HepG2 (cell line): ENCODE results near the gene NELFCD. TPM values are rescaled to one million over a fixed set of nuclear protein-coding genes. Genes with fewer than 3 reads are reported as not detected.

Experiments used
- ATAC-seq: fragments of 200-7000 bp; cut with Tn5 transposase; 3 replicates; pipeline ENCODE4 v1.9.1; 2020; ENCODE audit warnings: mild to moderate bottlenecking, moderate library complexity
- BruUV-seq: library from RNA; stranded (reverse); fragments of 400-500 nt; replicated peaks from 2 replicates; lab custom pipeline; 2021; lab: Mats Ljungman, UMichigan
- CTCF ChIA-PET: fragments of 300-600 bp; formaldehyde crosslinking; extraction: SDS; loops from one replicate; lab custom pipeline; 2021; ENCODE audit warnings: low total read pairs, inconsistent platforms, low intra/inter-chr PET ratio; lab: Yijun Ruan, JAX
- POLR2A ChIA-PET: fragments of 350-600 bp; sonication (Branson Sonifier 250); formaldehyde crosslinking; loops from one replicate; lab custom pipeline; 2020; ENCODE audit warnings: antibody characterized with exemption, inconsistent platforms; lab: Yijun Ruan, JAX
- DNase-seq: peaks from one replicate; pipeline ENCODE4 v3.0.0-alpha.2; 2015; ENCODE audit warnings: low spot score
- FAIRE-seq: peaks from 3 replicates; lab custom pipeline; 2011; peaks lifted over from hg19 to GRCh38; lab: Jason Lieb, UNC
- H2AFZ ChIP-seq: one replicate; pipeline ENCODE4 v1.6.1; 2011; ENCODE audit warnings: low read length, inconsistent platforms
- H3K27ac ChIP-seq: fragments of 300-600 bp; 3 replicates; pipeline ENCODE4 v1.8.0; 2011; ENCODE audit warnings: mixed run types, mild to moderate bottlenecking, mixed read lengths, low read length, inconsistent platforms; ENCODE audit not compliant: insufficient read depth; ENCODE audit errors: extremely low read length
- H3K27me3 ChIP-seq, 2 experiments: fragments of 200-600 bp in 1 of 2; 2 replicates in 1 of 2; 3 replicates in 1 of 2; pipeline versions ENCODE4 v1.6.0 to v1.8.0; 2011; ENCODE audit warnings: low read length in 2 of 2, mild to moderate bottlenecking in 2 of 2, moderate library complexity in 2 of 2, inconsistent platforms in 1 of 2; ENCODE audit not compliant: insufficient read depth in 2 of 2, control insufficient read depth in 1 of 2
- H3K36me3 ChIP-seq, 2 experiments: fragments of 200-600 bp in 1 of 2; replicated peaks in 1 of 2; 2 replicates in 1 of 2; 3 replicates in 1 of 2; pipeline versions ENCODE4 v1.5.1 to v1.8.0; 2011; ENCODE audit warnings: low read length in 2 of 2, inconsistent platforms in 1 of 2; ENCODE audit not compliant: insufficient read depth in 2 of 2, control insufficient read depth in 1 of 2
- H3K4me1 ChIP-seq: 2 replicates; pipeline ENCODE4 v1.5.1; 2012; ENCODE audit warnings: low read length, inconsistent platforms; ENCODE audit not compliant: insufficient read depth
- H3K4me2 ChIP-seq: 2 replicates; pipeline ENCODE4 v1.6.0; 2011; ENCODE audit warnings: low read depth, low read length, inconsistent platforms
- H3K4me3 ChIP-seq, 3 experiments: fragments of 200-600 bp in 1 of 3; sonication (generic), shearing (Covaris generic) in 1 of 3; replicated peaks in 1 of 3; 2 replicates each; pipeline ENCODE4 v1.5.1; 2011 to 2016; ENCODE audit warnings: low read length in 3 of 3, inconsistent platforms in 2 of 3, low read depth in 2 of 3, mild to moderate bottlenecking in 2 of 3, control low read depth in 1 of 3, mixed read lengths in 1 of 3; ENCODE audit not compliant: insufficient read depth in 1 of 3
- H3K79me2 ChIP-seq: one replicate; pipeline ENCODE4 v1.6.1; 2011; ENCODE audit warnings: low read length, inconsistent platforms; ENCODE audit not compliant: insufficient read depth
- H3K9ac ChIP-seq: 2 replicates; pipeline ENCODE4 v1.6.0; 2011; ENCODE audit warnings: mild to moderate bottlenecking, low read depth, low read length, inconsistent platforms; ENCODE audit not compliant: insufficient read depth
- H3K9me3 ChIP-seq: 2 replicates; pipeline ENCODE4 v1.5.1; 2012; ENCODE audit warnings: mild to moderate bottlenecking, low read length
- H4K20me1 ChIP-seq: 2 replicates; pipeline ENCODE4 v1.6.0; 2011; ENCODE audit warnings: inconsistent platforms, mild to moderate bottlenecking, low read length, moderate library complexity; ENCODE audit not compliant: insufficient read depth
- KMT2B ChIP-seq: IDR thresholded peaks from 2 replicates; pipeline ENCODE4 v1.6.1; 2016; ENCODE audit warnings: missing genetic modification reagents, missing compliant biosample characterization
- MYNN ChIP-seq: sonication (generic); formaldehyde crosslinking; IDR thresholded peaks from 2 replicates; pipeline ENCODE4 v1.4.0; 2020; ENCODE audit warnings: mild to moderate bottlenecking, low read depth, missing genetic modification reagents
- SOX13 ChIP-seq, 3 experiments: fragments of 450-650 bp in 1 of 3; sonication (generic) in 1 of 3; formaldehyde crosslinking in 1 of 3; IDR thresholded peaks in 2 of 3; conservative IDR thresholded peaks in 1 of 3; 2 replicates each; pipeline versions ENCODE4 v1.5.0 to v1.6.1; 2016 to 2020; ENCODE audit warnings: antibody characterized with exemption in 1 of 3, mild to moderate bottlenecking in 1 of 3, missing compliant biosample characterization in 1 of 3, missing genetic modification reagents in 1 of 3, moderate library complexity in 1 of 3
- ZBTB42 ChIP-seq: sonication (generic); formaldehyde crosslinking; IDR thresholded peaks from 2 replicates; pipeline ENCODE4 v1.5.0; 2020; ENCODE audit warnings: mild to moderate bottlenecking, missing genetic modification reagents
- ZNF124 ChIP-seq: sonication (generic); formaldehyde crosslinking; IDR thresholded peaks from 2 replicates; pipeline ENCODE4 v1.4.0; 2020; ENCODE audit warnings: missing genetic modification reagents
- ZNF547 ChIP-seq: sonication (generic); formaldehyde crosslinking; IDR thresholded peaks from 2 replicates; pipeline ENCODE4 v1.5.1; 2020; ENCODE audit warnings: mild to moderate bottlenecking, missing genetic modification reagents
- ZNF598 ChIP-seq: sonication (generic); formaldehyde crosslinking; IDR thresholded peaks from 2 replicates; pipeline ENCODE4 v1.5.1; 2020; ENCODE audit warnings: mild to moderate bottlenecking, missing genetic modification reagents, borderline replicate concordance
- ZSCAN21 ChIP-seq: sonication (generic); formaldehyde crosslinking; IDR thresholded peaks from 2 replicates; pipeline ENCODE4 v1.8.0; 2022; ENCODE audit warnings: mild to moderate bottlenecking, missing genetic modification reagents, moderate library complexity, borderline replicate concordance
- WGBS: methylation state at CpG from one replicate; pipeline ENCODE4 v1.1.6; 2017; ENCODE audit warnings: low lambda C conversion rate; 5-methylcytosine and 5-hydroxymethylcytosine counted together
- in situ Hi-C: cut with HindIII; loops from 2 replicates; pipeline ENCODE4 v1.10.0; 2017; ENCODE audit warnings: low pct_unique_long_range_greater_than_20kb; ENCODE audit not compliant: extremely low pct_ligation_motif_present
- intact Hi-C: fragments of 100-400 bp; cut with micrococcal nuclease; formaldehyde crosslinking; loops from one replicate; pipeline ENCODE4 v1.10.0; 2022; ENCODE audit not compliant: unreplicated experiment
- polyA plus RNA-seq, 8 experiments: library from polyadenylated mRNA; depleted of rRNA in 3 of 8; stranded (reverse) in 7 of 8; unstranded in 1 of 8; fragments of >200 nt; fragmentation: Illumina TruSeq in 4 of 8; extraction: Trizol in 4 of 8; gene quantifications; 2 replicates each; pipeline versions ENCODE4 v1.2.1 to v1.2.3, GENCODE V29; 2011 to 2016; ENCODE audit warnings: low read depth in 4 of 8, missing spikeins in 1 of 8, mixed read lengths in 1 of 8; ENCODE audit not compliant: insufficient read depth in 1 of 8
- total RNA-seq, 5 experiments: library from RNA; depleted of rRNA; stranded (reverse); fragments of >200 nt; fragmentation: Illumina TruSeq; extraction: Trizol; gene quantifications; 2 replicates each; pipeline ENCODE4 v1.2.3, GENCODE V29; 2016; ENCODE audit warnings: low read depth in 1 of 5
- TF ChIP-seq, protein P1 (sequence below): fragments of 450-650 bp; IDR thresholded peaks from 2 replicates; pipeline ENCODE4 v1.6.1; 2017; ENCODE audit warnings: mild to moderate bottlenecking
- TF ChIP-seq, protein P2 (sequence below): IDR thresholded peaks from 2 replicates; pipeline ENCODE4 v1.6.1; 2016; ENCODE audit warnings: missing compliant biosample characterization, missing genetic modification reagents, borderline replicate concordance
- TF ChIP-seq, protein P3 (sequence below): sonication (generic); IDR thresholded peaks from 2 replicates; pipeline ENCODE4 v1.6.1; 2016; ENCODE audit warnings: low read depth, borderline replicate concordance

NELFCD gene
- total and polyA plus RNA-seq, 2 of the 13 experiments (the other 11 are each of a cell fraction or from before 2014, with no cell fraction given): 159 to 203 TPM

DNA sequence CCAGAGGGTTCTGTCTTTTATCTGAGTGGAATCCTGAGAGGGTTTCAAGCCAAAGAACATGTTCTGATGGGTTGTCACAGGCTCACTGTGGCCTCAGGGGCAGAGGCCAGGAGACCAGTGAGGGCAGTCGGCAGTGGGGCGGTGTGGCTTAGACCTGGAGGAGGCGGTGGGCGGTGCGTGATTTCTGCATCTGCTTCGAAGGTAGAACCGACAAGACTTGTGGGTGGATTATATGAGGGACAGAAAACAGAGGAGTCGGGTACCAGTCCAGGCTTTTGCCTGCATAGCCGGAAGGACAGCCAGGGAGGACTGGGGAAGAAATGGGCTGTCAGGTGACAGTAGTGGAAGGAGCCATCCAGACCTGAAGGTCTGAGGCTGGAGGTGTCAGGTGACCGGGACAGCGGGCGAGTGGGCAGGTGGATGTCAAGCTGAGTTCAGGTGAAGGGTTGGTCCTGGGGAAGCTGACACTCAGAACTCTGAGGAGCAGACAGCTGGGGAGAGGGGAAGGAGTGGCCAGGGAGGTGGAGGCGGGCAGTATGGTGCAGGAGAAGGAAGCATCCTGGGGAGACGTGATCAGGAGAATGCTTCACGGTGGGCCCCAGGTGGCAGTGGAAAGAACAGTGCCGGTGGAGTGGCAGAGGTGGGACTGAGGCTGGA is 22.9 kb downstream of the NELFCD start:
- Histone ChIP-seq H3K9ac (peak overlapping the region; percentile 31), H4K20me1 (no peaks in the 10 kb centered on the region), H3K79me2 (no peaks in the 10 kb centered on the region), H3K36me3 (no peaks in the 10 kb centered on the region), H3K27me3 (peaks cover 2 to 27% of the 10 kb centered on the region in 2 experiments), H3K4me2 (peak overlapping the region; percentile 90), H3K4me3 (peak overlapping the region; percentile 13 to 73 (median 21); a peak in 5 of 6 replicates), H3K27ac (no peak overlapping the region), H3K4me1 (peaks cover 76% of the 10 kb centered on the region), H2AFZ (peak overlapping the region; percentile 65), H3K9me3 (no peaks in the 10 kb centered on the region)
- in situ Hi-C loops (no loop called here), intact Hi-C loops (no loop called here)
- 28% methylated on average over 16 of the region's 16 CpGs for WGBS
- DNase-seq (no peak), FAIRE-seq (no peak), ATAC-seq (peak; percentile 19)
- no TSS peak for BruUV-seq
- ChIA-PET CTCF (no interaction called here), POLR2A (interaction anchor here (1.4 to 1.8 kb wide), 4 partner anchors 11 to 28 kb away, joined by 4 to 11 read pairs (median 6); partner anchors contain the start of gene ATP5F1E)
- TF ChIP-seq ZNF124 (no peak), ZBTB42 (CRISPR knock-in tag) (no peak), ZSCAN21 (CRISPR knock-in tag) (0 out of 2 replicates have a peak, but pooled peaks have one; percentile 20), KMT2B (no peak), MYNN (no peak), ZNF598 (CRISPR knock-in tag) (0 out of 2 replicates have a peak, but pooled peaks have one; percentile 72), SOX13 (IDR thresholded peaks at IDR 0.05) (no peak), SOX13 (CRISPR knock-in tag; conservative IDR thresholded peaks at IDR 0.05 in 1 of 2, IDR thresholded peaks at IDR 0.05 in 1 of 2) (no peak), ZNF547 (CRISPR knock-in tag) (0 out of 2 replicates have a peak, but pooled peaks have one; percentile 60)
- TF ChIP-seq, protein P1, sequence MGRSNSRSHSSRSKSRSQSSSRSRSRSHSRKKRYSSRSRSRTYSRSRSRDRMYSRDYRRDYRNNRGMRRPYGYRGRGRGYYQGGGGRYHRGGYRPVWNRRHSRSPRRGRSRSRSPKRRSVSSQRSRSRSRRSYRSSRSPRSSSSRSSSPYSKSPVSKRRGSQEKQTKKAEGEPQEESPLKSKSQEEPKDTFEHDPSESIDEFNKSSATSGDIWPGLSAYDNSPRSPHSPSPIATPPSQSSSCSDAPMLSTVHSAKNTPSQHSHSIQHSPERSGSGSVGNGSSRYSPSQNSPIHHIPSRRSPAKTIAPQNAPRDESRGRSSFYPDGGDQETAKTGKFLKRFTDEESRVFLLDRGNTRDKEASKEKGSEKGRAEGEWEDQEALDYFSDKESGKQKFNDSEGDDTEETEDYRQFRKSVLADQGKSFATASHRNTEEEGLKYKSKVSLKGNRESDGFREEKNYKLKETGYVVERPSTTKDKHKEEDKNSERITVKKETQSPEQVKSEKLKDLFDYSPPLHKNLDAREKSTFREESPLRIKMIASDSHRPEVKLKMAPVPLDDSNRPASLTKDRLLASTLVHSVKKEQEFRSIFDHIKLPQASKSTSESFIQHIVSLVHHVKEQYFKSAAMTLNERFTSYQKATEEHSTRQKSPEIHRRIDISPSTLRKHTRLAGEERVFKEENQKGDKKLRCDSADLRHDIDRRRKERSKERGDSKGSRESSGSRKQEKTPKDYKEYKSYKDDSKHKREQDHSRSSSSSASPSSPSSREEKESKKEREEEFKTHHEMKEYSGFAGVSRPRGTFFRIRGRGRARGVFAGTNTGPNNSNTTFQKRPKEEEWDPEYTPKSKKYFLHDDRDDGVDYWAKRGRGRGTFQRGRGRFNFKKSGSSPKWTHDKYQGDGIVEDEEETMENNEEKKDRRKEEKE: no peak
- TF ChIP-seq, protein P2, sequence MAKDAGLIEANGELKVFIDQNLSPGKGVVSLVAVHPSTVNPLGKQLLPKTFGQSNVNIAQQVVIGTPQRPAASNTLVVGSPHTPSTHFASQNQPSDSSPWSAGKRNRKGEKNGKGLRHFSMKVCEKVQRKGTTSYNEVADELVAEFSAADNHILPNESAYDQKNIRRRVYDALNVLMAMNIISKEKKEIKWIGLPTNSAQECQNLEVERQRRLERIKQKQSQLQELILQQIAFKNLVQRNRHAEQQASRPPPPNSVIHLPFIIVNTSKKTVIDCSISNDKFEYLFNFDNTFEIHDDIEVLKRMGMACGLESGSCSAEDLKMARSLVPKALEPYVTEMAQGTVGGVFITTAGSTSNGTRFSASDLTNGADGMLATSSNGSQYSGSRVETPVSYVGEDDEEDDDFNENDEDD: no peak
- TF ChIP-seq, protein P3, sequence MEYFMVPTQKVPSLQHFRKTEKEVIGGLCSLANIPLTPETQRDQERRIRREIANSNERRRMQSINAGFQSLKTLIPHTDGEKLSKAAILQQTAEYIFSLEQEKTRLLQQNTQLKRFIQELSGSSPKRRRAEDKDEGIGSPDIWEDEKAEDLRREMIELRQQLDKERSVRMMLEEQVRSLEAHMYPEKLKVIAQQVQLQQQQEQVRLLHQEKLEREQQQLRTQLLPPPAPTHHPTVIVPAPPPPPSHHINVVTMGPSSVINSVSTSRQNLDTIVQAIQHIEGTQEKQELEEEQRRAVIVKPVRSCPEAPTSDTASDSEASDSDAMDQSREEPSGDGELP: peak; percentile 29; the same call in 1 of the 2 replicates
